Endothelial cell of coronary artery (primary cell): Measurements from ENCODE around the gene LILRB5. TPM values are rescaled to one million over a fixed set of nuclear protein-coding genes. Genes with fewer than 3 reads are reported as not detected.

ENCODE experiments used
- total RNA-seq: library from RNA; depleted of rRNA; stranded (reverse); fragments of >200 nt; gene quantifications from 2 replicates; pipeline ENCODE4 v1.2.3, GENCODE V29; 2014

LILRB5 gene
- total RNA-seq: not detected in 2 replicates

DNA sequence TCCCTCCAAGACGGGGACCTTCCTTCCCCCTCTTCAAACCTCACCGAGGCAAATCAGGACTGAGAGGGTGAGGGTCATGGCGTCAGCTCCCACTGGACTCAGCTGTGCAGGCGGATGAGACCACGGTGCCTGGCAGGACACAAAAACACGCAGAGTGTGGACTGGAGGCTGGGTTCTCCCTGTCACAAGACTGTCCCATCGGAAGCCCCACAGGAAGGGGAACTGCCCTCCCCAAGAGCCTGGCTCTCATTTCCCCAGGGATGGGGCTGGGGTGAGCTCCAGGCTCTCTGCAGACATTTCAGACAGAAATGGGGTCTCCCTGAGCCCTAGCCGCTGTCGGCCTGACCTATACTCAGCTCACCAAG, at the start of gene LILRB5:
TSS of gene LILRB5 (minus strand) at position 158 of the 365 bp plus-strand sequence. CDS start at position 78, 80 bp downstream.

DNA sequence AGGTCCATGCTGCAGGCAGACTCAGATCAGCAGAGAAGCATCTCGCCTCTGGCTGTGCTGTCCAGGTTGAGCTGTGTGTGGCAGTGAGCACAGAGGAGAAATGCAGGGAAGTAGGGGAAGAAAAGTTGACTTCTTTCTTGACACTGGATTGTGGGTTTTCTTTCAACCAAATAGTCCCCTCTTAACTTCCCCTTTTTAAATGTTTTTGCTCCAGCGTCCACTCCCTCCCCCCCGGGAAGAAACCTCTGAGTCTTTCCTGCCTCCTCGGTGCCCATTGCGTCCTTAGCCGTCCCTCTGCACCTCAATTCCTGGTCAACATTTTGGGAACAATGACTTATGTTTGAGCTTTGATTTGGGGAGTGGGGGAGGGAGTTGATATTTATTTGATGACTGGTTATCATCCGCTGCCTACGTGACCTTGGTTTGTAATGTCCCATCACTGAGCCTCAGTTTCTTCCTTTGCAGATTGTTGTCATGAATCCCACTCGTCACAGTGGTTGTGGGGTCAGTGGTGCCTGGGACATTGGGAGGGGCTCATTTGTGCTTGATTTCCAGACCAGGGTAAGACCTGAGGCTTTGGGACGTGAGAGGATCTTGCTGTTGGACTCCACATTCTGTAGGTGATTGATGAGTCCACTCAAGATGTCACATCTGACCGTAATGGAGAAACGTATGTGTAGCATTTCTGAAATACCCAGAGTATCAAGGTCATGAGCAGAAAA, 24.1 kb upstream of the LILRB5 start, which contains the start of gene LILRB2:
TSS of gene LILRB2 (minus strand) at position 104 of the 722 bp plus-strand sequence. CDS start 614 bp downstream, outside the sequence.

DNA sequence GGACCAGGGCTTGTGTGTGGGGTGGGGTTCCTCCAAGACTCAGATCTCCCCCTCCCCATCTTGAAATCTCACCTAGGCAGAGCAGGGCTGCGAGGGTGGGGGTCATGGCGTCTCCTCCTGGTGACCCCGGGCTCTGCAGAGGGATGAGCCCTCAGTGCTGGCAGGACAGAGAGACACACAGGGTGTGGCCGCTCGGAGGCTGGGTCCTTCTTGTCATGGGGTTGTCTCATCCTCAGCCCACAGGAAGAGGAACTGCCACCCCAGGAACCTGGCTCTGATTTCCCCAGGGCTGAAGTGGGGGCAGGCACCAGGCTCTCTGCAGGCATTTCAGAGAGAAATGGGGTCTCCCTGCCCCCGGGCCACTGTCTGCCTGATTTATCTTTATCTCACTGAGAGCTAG, 14.4 kb downstream of the LILRB5 start, which contains the start of gene LILRA6:
TSS of gene LILRA6 (minus strand) at position 145 of the 400 bp plus-strand sequence.

DNA sequence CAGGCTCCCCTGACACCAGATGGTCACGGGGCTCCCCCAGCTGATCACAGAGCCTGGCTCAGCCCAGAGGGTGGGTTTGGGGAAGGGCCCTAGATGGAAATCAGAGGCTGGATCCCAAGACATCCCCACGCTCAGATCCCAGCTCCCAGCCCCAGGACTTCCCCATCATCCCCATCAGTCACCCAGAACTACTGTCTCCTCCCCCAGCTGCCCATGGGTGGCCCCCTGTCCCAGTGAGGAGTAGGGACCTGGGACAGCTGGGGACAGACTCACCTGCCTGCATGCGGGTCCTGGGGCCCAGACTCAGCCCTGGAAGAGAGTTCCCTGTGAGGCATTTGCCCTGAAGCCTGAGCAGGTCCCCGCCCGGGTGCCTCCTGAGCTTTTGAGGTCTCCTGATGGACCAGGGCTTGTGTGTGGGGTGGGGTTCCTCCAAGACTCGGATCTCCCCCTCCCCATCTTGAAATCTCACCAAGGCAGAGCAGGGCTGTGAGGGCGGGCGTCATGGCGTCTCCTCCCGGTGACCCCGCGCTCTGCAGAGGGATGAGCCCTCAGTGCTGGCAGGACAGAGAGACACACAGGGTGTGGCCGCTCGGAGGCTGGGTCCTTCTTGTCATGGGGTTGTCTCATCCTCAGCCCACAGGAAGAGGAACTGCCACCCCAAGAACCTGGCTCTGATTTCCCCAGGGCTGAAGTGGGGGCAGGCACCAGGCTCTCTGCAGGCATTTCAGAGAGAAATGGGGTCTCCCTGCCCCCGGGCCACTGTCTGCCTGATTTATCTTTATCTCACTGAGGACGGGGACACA, 34.4 kb downstream of the LILRB5 start, which contains the start of gene LILRB3:
TSS of gene LILRB3 (minus strand) at position 534 of the 803 bp plus-strand sequence. CDS start at position 503, 31 bp downstream.

Other genes starting within 250 kb of the LILRB5 start
- gene VSTM1, start 193.4 kb downstream of the LILRB5 start, total RNA-seq: not detected in 2 replicates
- gene TARM1, start 175.9 kb downstream of the LILRB5 start, total RNA-seq: not detected in 2 replicates
- 0.19 TPM in 1 of 2 replicates, not detected in the other for gene OSCAR, start 156.5 kb downstream of the LILRB5 start, total RNA-seq
- 15.0 and 18.3 TPM in 2 replicates for gene NDUFA3, start 154.4 kb downstream of the LILRB5 start, total RNA-seq
- gene TFPT, start 141.6 kb downstream of the LILRB5 start, total RNA-seq: 23.1 and 28.9 TPM in 2 replicates
- 68.6 and 74.4 TPM in 2 replicates for gene PRPF31, start 141.5 kb downstream of the LILRB5 start, total RNA-seq
- 11.3 and 11.4 TPM in 2 replicates for gene CNOT3, start 119.5 kb downstream of the LILRB5 start, total RNA-seq
- 6.9 and 7.9 TPM in 2 replicates for gene LENG1, start 97.6 kb downstream of the LILRB5 start, total RNA-seq
- not detected in 2 replicates for gene TMC4, start 84.1 kb downstream of the LILRB5 start, total RNA-seq
- 38.2 and 50.6 TPM in 2 replicates for gene MBOAT7, start 67.7 kb downstream of the LILRB5 start, total RNA-seq
- gene TSEN34, start 66.0 kb downstream of the LILRB5 start, total RNA-seq: 38.1 and 44.1 TPM in 2 replicates
- gene RPS9, start 56.4 kb downstream of the LILRB5 start, total RNA-seq: 2,394 and 3,413 TPM in 2 replicates
- gene LILRB3, start 34.3 kb downstream of the LILRB5 start, total RNA-seq: not detected in 2 replicates
- not detected in 2 replicates for gene LILRA6, start 14.5 kb downstream of the LILRB5 start, total RNA-seq
- gene LILRB2, start 23.8 kb upstream of the LILRB5 start, total RNA-seq: not detected in 2 replicates
- gene LILRA5, start 55.9 kb upstream of the LILRB5 start, total RNA-seq: not detected in 2 replicates
- gene LILRA4, start 81.9 kb upstream of the LILRB5 start, total RNA-seq: not detected in 2 replicates
- gene LAIR1, start 107.7 kb upstream of the LILRB5 start, total RNA-seq: not detected in 2 replicates
- gene TTYH1, start 158.2 kb upstream of the LILRB5 start, total RNA-seq: not detected in 2 replicates
- gene LENG8, start 191.9 kb upstream of the LILRB5 start, total RNA-seq: 27.5 and 42.7 TPM in 2 replicates
- gene LENG9, start 206.5 kb upstream of the LILRB5 start, total RNA-seq: 4.0 and 9.8 TPM in 2 replicates
- 34.8 and 39.1 TPM in 2 replicates for gene CDC42EP5, start 216.0 kb upstream of the LILRB5 start, total RNA-seq
- not detected in 2 replicates for gene LAIR2, start 245.6 kb upstream of the LILRB5 start, total RNA-seq